ENCODE measurements around the gene PEX14. TPM values are rescaled to one million over a fixed set of nuclear protein-coding genes. Genes with fewer than 3 reads are reported as not detected.

The PEX14 gene
- total and polyA plus RNA-seq, 9 of the 15 experiments (the other 6 are each of a cell fraction or from before 2014, with no cell fraction given): 2.6 to 45.7 (median 22.7) TPM

DNA sequence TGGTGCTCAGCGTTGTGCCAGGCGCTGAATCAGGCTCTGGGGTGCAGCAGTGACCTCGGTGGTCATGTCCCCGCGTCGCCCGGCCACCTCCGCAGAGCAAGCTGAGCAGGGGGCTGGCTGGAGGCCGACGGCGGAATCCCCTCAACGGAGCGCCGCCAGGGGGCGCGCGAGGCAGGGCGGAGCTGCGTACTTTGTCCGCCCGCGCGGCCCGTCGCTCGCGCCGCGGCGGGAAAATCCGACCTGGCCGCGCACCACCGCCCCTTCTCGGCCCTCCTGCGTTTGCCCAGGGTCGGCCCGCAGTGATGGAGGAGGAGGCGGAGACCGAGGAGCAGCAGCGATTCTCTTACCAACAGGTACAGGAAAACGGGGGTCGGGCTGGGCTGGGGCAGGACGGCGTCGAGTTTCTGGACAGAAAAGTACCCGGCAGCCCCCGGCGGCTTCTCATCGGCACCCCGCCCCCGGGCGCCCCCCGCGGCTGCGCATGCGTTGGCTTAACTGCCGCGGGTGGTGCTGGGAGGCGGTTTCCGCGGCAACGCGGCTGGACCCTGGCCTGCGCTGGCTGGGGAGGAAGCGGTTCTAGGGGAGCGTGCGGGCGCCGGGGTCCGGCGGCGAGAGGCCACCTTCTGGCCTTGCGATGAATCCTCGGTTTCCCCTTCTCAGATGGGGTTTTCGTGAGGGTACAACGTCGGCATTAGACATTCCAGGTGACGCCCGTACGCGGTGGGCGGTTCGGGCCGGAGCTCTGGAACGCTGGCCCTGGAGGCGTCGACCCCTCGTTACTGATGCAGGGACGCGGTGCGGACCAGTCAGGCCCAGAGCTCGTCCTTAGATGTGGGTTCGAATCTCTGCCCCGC lies 44.3 kb upstream of the PEX14 start, which contains the start of gene CENPS (continued):
- TF ChIP-seq, protein P1, sequence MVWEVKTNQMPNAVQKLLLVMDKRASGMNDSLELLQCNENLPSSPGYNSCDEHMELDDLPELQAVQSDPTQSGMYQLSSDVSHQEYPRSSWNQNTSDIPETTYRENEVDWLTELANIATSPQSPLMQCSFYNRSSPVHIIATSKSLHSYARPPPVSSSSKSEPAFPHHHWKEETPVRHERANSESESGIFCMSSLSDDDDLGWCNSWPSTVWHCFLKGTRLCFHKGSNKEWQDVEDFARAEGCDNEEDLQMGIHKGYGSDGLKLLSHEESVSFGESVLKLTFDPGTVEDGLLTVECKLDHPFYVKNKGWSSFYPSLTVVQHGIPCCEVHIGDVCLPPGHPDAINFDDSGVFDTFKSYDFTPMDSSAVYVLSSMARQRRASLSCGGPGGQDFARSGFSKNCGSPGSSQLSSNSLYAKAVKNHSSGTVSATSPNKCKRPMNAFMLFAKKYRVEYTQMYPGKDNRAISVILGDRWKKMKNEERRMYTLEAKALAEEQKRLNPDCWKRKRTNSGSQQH (CRISPR knock-in tag; IDR thresholded peaks at IDR 0.05): peak; percentile 85
- TF ChIP-seq RHOXF2B (CRISPR knock-in tag; conservative IDR thresholded peaks at IDR 0.05): no peak
- TF ChIP-seq, protein P2, sequence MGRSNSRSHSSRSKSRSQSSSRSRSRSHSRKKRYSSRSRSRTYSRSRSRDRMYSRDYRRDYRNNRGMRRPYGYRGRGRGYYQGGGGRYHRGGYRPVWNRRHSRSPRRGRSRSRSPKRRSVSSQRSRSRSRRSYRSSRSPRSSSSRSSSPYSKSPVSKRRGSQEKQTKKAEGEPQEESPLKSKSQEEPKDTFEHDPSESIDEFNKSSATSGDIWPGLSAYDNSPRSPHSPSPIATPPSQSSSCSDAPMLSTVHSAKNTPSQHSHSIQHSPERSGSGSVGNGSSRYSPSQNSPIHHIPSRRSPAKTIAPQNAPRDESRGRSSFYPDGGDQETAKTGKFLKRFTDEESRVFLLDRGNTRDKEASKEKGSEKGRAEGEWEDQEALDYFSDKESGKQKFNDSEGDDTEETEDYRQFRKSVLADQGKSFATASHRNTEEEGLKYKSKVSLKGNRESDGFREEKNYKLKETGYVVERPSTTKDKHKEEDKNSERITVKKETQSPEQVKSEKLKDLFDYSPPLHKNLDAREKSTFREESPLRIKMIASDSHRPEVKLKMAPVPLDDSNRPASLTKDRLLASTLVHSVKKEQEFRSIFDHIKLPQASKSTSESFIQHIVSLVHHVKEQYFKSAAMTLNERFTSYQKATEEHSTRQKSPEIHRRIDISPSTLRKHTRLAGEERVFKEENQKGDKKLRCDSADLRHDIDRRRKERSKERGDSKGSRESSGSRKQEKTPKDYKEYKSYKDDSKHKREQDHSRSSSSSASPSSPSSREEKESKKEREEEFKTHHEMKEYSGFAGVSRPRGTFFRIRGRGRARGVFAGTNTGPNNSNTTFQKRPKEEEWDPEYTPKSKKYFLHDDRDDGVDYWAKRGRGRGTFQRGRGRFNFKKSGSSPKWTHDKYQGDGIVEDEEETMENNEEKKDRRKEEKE (IDR thresholded peaks at IDR 0.05; ENCODE audit: borderline replicate concordance in 1 of 2, control insufficient read depth in 1 of 2, low read depth in 2 of 2, low read length in 1 of 2): peak in 1 of 2 experiments; percentile 85; a peak in 1 of 4 replicates
- TF ChIP-seq ZNF253 (CRISPR knock-in tag; conservative IDR thresholded peaks at IDR 0.05): no peak
- TF ChIP-seq, protein P3, sequence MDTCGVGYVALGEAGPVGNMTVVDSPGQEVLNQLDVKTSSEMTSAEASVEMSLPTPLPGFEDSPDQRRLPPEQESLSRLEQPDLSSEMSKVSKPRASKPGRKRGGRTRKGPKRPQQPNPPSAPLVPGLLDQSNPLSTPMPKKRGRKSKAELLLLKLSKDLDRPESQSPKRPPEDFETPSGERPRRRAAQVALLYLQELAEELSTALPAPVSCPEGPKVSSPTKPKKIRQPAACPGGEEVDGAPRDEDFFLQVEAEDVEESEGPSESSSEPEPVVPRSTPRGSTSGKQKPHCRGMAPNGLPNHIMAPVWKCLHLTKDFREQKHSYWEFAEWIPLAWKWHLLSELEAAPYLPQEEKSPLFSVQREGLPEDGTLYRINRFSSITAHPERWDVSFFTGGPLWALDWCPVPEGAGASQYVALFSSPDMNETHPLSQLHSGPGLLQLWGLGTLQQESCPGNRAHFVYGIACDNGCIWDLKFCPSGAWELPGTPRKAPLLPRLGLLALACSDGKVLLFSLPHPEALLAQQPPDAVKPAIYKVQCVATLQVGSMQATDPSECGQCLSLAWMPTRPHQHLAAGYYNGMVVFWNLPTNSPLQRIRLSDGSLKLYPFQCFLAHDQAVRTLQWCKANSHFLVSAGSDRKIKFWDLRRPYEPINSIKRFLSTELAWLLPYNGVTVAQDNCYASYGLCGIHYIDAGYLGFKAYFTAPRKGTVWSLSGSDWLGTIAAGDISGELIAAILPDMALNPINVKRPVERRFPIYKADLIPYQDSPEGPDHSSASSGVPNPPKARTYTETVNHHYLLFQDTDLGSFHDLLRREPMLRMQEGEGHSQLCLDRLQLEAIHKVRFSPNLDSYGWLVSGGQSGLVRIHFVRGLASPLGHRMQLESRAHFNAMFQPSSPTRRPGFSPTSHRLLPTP (IDR thresholded peaks at IDR 0.05; ENCODE audit: borderline replicate concordance, extremely low read depth, insufficient read length): peak; percentile 58
- peak; percentile 76; the same call in 1 of the 2 replicates for TF ChIP-seq DIDO1 (tag; IDR thresholded peaks at IDR 0.05; ENCODE audit: low read depth)
- TF ChIP-seq, protein P4, sequence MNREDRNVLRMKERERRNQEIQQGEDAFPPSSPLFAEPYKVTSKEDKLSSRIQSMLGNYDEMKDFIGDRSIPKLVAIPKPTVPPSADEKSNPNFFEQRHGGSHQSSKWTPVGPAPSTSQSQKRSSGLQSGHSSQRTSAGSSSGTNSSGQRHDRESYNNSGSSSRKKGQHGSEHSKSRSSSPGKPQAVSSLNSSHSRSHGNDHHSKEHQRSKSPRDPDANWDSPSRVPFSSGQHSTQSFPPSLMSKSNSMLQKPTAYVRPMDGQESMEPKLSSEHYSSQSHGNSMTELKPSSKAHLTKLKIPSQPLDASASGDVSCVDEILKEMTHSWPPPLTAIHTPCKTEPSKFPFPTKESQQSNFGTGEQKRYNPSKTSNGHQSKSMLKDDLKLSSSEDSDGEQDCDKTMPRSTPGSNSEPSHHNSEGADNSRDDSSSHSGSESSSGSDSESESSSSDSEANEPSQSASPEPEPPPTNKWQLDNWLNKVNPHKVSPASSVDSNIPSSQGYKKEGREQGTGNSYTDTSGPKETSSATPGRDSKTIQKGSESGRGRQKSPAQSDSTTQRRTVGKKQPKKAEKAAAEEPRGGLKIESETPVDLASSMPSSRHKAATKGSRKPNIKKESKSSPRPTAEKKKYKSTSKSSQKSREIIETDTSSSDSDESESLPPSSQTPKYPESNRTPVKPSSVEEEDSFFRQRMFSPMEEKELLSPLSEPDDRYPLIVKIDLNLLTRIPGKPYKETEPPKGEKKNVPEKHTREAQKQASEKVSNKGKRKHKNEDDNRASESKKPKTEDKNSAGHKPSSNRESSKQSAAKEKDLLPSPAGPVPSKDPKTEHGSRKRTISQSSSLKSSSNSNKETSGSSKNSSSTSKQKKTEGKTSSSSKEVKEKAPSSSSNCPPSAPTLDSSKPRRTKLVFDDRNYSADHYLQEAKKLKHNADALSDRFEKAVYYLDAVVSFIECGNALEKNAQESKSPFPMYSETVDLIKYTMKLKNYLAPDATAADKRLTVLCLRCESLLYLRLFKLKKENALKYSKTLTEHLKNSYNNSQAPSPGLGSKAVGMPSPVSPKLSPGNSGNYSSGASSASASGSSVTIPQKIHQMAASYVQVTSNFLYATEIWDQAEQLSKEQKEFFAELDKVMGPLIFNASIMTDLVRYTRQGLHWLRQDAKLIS (CRISPR knock-in tag; IDR thresholded peaks at IDR 0.05): peak; percentile 67; the same call in 1 of the 2 replicates
- no peak for TF ChIP-seq ZNF140 (CRISPR knock-in tag; IDR thresholded peaks at IDR 0.05)
- 0 out of 2 replicates have a peak, but pooled peaks have one; percentile 17 for TF ChIP-seq CBFA2T3 (IDR thresholded peaks at IDR 0.05)
- TF ChIP-seq MEF2A (IDR thresholded peaks at IDR 0.05; ENCODE audit: control insufficient read depth, low read depth, low read length): no peak
- peak; percentile 86 for TF ChIP-seq EGR1 (conservative IDR thresholded peaks at IDR 0.05)
- peak; percentile 71; the same call in 1 of the 2 replicates for TF ChIP-seq JUN (IDR thresholded peaks at IDR 0.05; ENCODE audit: borderline replicate concordance, low read depth, low read length)
- TF ChIP-seq JUN (CRISPR knock-in tag; IDR thresholded peaks at IDR 0.05; ENCODE audit: borderline replicate concordance): peak; percentile 89; the same call in 1 of the 2 replicates
- TF ChIP-seq PHB (CRISPR knock-in tag; IDR thresholded peaks at IDR 0.05): 0 out of 2 replicates have a peak, but pooled peaks have one; percentile 28
